GM13976 (cell line): ENCODE measurements around the gene GREM2.

Experiments
- DNase-seq: peaks from one replicate; pipeline ENCODE4 v3.0.0; 2012; ENCODE audit warnings: low spot score
- CTCF ChIP-seq: IDR thresholded peaks from 2 replicates; pipeline ENCODE4 v1.5.1; 2012; ENCODE audit warnings: borderline replicate concordance, mild to moderate bottlenecking; ENCODE audit not compliant: insufficient read depth; ENCODE audit errors: extremely low read depth, missing control alignments, control extremely low read depth
- in situ Hi-C: fragments of 300-500 bp; cut with MboI; formaldehyde crosslinking; loops from one replicate; pipeline ENCODE4 v1.12.0; 2022; ENCODE audit warnings: low sequenced_read_pairs, mixed read lengths, inconsistent platforms; ENCODE audit not compliant: unreplicated experiment

The GREM2 gene

GRCh38 chr1:240445369-240445768, 166.6 kb downstream of the GREM2 start:
- DNase-seq = no peak
- in situ Hi-C loops = no loop called here
- no peak for TF ChIP-seq CTCF

GRCh38 chr1:240441669-240442068, 170.3 kb downstream of the GREM2 start:
- no peak for DNase-seq
- in situ Hi-C loops = no loop called here
- TF ChIP-seq CTCF = no peak
